Stimulated activated naive CD4-positive, alpha-beta T cell treated with Interleukin-2 at 50 U/mL for 16 hours (primary cell): ENCODE measurements around the gene NUDT16L1.

ENCODE experiments used
- DNase-seq: peaks from one replicate; lab custom pipeline; 2025; lab: John Stamatoyannopoulos, UW

NUDT16L1 gene

GRCh38 chr16:4694642-4695451 is 1.5 kb downstream of the NUDT16L1 start:
- no peak for DNase-seq

GRCh38 chr16:4695473-4696171 is 2.3 kb downstream of the NUDT16L1 start:
- no peak for DNase-seq

- no peak for DNase-seq
Measured at GRCh38 chr16:4696172-4696904, 3.0 kb downstream of the NUDT16L1 start.

GRCh38 chr16:4696905-4697847 is 3.8 kb downstream of the NUDT16L1 start:
- no peak for DNase-seq

GRCh38 chr16:4697848-4698291 is 4.5 kb downstream of the NUDT16L1 start:
- no peak for DNase-seq

GRCh38 chr16:4698321-4699045 is 5.1 kb downstream of the NUDT16L1 start:
- DNase-seq = no peak

GRCh38 chr16:4699046-4699556 is 5.7 kb downstream of the NUDT16L1 start:
- DNase-seq = no peak

- no peak for DNase-seq
Measured at GRCh38 chr16:4700380-4700996, 7.1 kb downstream of the NUDT16L1 start.

- DNase-seq = no peak
Measured at GRCh38 chr16:4700997-4701743, 7.8 kb downstream of the NUDT16L1 start.

- DNase-seq = no peak
Measured at GRCh38 chr16:4701791-4702465, 8.6 kb downstream of the NUDT16L1 start.

GRCh38 chr16:4702466-4702808 is 9.1 kb downstream of the NUDT16L1 start:
- DNase-seq = no peak

GRCh38 chr16:4703906-4704305 is 10.5 kb downstream of the NUDT16L1 start:
- DNase-seq = no peak

- DNase-seq = no peak
Measured at GRCh38 chr16:4704491-4704890, 11.1 kb downstream of the NUDT16L1 start.

GRCh38 chr16:4704913-4705312 is 11.6 kb downstream of the NUDT16L1 start:
- no peak for DNase-seq

GRCh38 chr16:4706871-4707270 is 13.5 kb downstream of the NUDT16L1 start:
- DNase-seq = no peak

GRCh38 chr16:4709481-4709880 is 16.1 kb downstream of the NUDT16L1 start:
- no peak for DNase-seq

GRCh38 chr16:4713663-4714501 is 20.5 kb downstream of the NUDT16L1 start:
- DNase-seq = no peak

- no peak for DNase-seq
Measured at GRCh38 chr16:4714996-4715395, 21.6 kb downstream of the NUDT16L1 start.
